Measurements from ENCODE around the gene POR.

Gene POR

DNA sequence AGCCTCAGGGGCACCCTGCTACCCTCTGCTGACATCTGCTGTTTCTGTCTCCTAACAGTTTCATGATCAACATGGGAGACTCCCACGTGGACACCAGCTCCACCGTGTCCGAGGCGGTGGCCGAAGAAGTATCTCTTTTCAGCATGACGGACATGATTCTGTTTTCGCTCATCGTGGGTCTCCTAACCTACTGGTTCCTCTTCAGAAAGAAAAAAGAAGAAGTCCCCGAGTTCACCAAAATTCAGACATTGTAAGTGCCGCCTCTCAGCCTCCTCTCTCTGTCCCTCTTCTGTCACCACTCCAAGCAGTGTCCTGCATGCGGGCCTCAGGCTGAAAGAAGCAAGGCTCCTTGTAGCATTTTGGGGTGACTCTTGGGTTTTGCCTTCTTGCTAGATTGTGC, 39.0 kb downstream of the POR start:
- DNase-seq (ENCODE audit: low read depth) = no peak

DNA sequence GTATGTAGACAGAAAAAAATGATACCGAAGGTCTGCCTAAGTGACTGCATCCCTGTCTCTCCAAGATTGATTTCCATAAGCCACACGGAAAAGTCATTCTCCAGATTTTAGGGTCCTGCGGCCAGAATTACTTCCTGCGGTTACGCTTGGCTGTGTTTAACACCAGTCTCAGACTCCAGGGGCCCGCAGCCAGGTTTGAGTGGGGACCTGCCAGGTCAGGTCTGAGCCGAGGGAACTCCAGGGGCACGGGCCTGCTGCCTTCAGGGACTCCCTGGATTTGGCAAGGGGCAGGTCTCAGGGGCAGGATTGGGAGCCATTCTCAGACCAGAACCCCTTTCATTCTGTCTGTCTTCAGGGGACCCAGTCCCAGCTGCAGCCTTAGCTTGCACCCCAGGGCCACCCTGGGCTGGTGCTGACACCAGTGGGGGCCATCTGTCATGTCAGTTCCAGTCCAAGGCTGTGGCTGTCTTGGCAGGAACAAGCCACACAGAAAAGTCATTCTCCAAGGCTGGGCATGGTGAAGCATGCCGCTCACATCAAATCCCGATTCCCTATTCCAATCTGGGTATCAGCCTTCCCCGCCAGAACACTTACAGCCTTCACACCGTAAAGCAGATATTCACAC, 40.5 kb downstream of the POR start:
- DNase-seq (ENCODE audit: low read depth) = no peak

DNA sequence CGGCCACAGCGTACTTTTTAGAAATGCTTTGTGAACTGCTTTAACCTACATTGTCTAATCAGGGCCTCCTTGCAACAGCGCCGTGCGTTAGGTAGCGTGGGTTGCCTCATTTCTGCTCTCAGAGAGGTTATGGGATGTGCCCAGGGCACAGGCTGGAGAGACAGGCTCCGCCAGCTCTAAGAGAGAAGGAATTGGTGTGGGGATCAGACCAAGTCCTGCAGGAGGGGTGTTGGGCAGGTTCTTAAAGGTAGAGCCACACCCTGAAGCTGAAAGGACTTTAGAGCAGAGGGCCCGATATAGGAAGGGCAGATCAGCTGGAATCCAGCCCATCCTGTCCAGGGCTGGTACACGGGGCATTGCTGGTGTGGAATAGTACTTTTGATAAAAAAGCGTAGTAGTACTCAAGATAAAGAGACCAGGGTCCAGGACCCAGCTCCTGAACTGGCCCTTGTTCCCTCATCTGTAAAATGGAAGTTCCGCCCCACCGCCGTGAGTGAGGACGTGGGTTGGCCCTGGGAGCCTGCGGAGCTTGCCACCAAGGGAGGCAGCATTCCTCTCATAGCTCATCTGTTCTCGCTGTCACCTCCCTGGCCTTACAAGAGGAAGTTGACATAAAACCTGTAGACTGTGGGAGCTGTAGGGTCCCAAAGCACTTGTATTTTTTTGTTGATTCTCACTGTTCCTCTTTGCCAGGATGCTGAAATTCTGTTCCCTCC, 42.2 kb downstream of the POR start:
- DNase-seq (ENCODE audit: low read depth) = no peak

DNA sequence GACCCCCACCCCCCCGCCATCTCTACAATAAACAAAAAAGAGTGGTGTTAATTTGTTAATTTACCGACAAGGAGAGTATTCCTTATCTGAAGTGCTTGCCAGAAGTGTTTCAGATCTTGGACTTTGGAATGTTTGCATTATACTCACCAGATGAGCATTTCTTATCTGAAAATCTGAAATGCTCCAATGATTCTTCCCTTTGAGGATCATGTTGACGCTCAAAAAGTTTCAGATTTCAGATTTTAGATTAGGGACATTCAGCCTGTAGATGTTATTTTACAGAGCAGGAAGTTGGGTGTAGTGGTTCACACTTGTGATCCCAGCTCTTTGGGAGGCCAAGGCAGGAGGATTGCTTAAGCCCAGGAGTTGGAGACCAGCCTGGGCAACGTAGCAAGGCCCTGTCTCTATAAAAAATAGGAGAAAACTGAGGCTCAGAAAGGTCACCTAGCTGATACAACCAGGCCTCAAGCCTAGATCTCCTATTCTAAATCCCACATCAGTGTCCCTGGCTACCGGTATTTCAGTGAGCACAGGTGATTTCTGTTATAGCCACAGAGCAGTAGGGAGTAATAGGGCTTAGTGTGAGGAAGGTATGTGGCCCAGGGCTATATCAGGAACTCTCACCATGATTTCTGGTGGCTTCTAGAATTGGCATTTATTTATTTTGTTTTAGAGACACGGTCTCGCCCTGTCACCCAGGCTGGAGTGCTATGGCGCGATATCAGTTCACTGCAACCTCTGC, 44.0 kb downstream of the POR start:
- DNase-seq (ENCODE audit: low read depth) = no peak

DNA sequence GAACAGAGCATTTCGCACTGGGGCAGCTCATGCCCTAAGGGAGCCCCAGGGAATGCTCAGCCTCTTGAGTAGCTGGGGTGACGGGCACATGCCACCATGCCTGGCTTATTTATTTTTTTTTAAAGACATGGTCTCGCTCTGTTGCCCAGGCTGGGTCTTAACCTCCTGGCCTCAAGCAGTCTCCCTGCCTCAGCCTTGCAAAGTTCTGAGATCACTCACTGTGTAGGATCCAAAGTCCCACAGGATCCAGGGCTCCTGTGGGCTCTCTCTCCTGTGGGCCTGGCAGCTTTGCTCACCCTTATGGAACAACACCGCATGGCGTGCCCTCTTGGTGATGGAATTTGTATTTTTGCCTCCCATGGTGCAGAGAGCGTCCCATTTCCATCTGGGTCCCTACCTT, 45.4 kb downstream of the POR start:
- no peak for DNase-seq (ENCODE audit: low read depth)

DNA sequence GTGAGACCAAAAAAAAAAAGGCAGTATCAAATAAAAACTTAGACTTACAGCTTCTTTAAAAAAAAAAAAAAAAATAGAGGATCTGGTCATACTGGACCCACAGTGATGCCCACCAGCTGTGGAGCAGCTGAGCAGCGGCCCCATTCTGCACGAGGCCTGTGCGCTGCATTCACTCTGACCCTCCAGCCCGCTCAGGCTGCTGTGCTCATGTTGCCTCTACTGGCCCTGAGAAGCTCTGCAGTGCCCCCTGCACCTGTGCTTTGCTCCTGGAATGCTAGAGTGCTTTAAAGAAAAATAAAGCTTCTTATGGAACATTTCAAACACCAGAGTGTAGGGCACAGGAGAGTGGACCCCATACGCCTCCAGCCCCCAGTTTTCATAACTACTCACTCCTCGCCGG, 46.3 kb downstream of the POR start:
- DNase-seq (ENCODE audit: low read depth) = no peak

DNA sequence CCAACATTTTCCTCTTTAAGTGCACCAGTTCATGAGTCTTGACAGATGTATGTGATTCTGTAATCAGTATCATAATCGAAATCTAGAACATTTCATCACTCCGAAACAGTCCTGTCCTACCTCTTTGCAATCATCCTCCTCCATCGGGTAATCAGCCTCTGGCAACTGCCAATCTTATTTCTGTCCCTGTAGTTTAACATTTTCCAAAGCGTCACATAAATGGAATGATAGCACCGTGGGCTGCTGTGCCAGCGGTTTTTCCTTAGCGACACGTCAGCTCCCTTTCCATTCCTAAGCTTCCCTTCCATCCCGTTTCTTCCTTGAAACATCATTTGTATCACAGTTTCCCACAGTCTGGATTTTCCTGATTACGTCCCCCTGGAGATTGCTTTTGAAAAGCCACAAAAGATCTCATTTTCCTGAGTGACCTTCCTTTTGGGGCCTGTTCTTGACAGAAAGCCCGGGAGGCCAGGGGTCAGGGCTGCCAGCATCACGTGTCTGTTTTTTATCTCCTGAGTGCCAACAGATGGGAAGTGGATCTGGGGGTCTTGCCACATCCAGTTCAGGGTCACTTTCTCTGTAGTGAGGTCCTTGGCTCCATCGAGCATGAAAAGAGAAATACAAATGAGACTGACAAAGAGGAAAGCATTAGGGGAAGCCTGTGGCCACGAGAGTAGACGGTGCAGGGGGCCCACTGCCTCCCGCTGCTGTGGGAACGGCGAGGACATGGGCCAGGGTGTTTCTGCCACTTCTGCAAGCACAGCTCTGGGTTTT, 47.8 kb downstream of the POR start:
- no peak for DNase-seq (ENCODE audit: low read depth)

DNA sequence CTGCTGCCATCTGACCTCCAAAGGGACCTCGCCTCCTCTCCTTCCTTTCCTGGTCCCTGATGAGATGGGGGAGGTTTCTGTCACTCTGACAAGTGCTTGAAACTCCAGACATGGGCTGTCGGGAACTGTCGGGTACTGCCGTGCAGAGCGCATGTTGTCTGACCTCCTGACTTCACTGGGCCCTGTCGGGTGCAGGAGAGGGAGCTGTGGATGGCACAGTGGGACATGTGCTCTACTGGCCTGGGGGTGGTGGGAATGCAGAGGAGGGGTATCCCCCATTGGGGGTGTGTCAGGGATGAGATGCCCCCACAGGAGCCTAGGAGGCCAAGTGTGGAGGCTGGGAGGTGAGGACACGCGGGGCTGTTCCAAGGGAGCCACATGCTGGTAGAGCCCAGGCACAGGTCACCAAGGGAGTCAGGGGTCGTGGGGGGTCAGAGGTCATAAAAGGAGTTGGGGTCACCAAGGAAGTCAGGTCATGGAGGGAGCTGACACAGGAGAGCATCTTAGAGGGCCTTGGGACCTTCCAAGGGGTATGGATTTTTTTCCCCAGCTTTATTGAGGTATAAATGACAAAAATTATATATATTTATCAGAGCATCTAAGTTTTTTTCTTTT, 48.5 kb downstream of the POR start:
- no peak for DNase-seq (ENCODE audit: low read depth)

DNA sequence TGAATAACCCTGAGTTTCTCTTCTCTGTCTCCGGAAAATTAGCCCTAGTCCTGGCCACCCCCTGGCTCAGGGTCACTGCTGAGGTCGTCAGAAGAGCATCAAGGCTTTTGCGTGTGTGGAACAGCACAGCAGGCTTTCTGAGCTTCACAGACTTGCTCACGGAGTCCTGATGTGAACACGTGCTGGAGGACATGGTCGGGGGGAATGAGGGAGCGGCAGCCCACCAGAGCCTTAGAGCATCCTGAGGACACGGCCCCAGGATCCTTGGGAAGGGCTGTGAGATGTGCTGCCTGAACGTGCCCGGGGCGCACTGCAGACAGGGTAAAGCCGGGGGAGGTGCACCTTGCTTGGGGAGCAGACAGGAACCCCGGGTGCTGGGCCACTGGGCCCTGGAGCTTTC, 50.7 kb downstream of the POR start:
- no peak for DNase-seq (ENCODE audit: low read depth)

DNA sequence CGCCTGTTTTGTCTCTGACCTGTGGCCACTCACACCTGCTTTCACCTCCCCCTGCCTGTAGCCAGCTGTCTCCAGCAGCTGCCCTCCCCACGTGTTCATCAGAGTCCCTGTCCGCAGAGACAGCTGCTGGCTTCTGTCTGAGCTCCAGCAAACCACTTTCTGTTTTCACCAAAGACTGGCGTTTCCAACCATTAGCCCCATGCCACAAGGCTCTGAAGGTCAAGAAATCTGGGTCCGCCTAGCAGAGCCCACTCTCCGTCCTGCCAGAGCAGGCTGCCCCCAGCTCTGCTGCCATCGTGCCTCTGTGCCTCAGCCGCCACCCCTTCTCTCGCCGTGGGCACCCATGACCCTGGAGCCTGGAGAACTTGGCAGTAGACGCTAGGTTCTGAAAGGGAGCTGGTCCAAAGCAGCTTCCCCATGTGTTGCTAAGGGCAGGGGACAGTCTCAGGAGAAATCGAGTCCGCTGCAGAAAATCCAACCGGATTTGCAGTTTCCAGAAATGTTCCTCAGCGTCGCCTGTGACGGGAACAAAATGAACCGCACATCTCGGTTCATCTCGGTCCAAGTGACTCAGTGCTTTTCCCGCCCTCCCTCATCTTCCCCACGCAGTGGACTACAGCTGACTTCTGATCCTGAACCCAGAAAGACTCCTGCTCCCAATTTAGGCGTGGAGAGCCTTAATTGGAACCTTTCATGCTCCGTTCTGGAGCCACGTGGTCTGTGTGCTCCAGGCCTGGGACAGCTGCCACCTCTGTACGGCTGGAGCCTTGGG, 51.4 kb downstream of the POR start:
- no peak for DNase-seq (ENCODE audit: low read depth)

DNA sequence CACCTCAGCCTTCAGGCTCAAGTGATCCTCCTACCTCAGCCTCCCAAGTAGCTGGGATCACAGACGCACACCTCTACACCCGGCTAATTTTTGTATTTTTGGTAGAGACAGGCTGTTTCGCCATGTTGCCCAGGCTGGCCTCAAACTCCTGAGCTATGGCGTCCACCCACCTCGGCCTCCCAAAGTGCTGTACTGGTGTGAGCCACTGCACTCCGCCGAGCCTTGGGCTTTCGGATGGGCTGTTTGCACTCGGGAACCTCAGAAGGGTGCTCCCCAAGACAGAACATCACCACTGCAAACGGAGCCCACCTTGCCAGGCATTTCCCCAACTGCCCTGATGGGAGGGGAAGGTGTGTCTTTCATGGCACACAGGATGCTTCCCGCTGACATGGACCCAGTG, 52.1 kb downstream of the POR start:
- DNase-seq (ENCODE audit: low read depth) = no peak

DNA sequence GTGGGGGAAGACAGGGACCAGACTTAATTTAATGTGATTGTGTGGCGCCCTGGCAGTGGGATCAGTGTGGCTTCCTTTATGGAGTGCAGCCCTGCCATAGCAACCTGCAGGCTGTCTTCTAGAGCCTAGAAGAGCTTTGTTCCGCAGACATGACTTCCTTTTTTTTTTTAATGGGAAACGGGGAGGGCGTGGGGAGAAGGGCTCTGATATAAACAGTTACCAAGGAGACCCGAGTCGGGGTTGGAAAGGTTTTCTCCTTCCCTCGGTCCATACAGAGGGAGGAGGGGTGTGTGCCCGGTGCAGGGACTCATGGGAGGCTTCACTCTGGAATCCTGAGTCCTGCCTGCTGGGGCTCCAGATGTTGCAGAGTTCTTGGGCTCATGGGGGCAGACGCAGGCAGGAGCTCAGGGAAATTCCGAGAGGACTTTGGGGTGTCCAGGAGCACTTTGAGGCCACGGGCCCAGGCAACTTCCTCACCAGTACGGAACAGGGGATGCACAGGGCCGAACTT, 52.6 kb downstream of the POR start:
- DNase-seq (ENCODE audit: low read depth) = no peak

DNA sequence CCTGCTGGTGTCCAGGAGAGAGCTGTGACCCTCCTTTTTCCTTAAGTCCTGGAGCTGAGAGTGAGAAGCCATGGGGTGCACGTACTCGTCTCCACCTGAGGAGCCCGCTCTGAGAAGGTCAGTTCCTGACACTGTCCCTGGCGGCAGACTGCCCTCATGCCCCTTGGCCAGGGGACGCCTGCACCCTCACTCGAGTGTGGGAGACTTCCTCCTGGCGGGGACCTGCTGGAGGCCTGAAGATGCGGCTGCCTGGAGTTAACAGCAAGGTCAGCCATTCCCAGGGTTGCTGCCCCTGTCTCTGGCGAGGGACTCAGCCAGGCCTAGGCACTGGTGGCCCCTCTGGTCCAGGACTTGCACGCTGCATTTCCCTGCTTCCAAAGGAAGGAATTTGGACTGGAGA, 53.1 kb downstream of the POR start:
- DNase-seq (ENCODE audit: low read depth) = no peak

DNA sequence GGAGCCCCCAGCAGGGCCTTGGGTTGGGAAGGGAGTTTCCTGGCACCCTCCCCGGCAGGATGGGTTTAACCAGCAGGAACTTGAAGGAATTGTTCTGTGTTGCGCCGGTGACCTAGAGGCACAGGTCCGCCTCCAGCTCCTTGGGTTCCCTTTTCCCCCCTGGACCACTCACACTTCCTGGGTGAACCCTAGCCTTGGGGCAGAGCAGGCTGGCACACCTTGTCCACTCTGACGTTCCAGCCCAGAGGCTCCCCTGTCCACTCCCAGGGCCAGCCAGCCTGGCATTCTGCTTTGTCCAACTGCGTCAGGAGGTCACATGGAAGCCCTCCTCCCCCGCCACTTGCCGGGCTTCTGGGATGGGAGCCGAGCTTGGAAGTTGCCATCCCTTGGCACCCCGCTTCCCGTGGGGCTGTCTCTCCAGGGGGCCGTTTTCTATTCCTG, 53.6 kb downstream of the POR start:
- DNase-seq (ENCODE audit: low read depth) = no peak

DNA sequence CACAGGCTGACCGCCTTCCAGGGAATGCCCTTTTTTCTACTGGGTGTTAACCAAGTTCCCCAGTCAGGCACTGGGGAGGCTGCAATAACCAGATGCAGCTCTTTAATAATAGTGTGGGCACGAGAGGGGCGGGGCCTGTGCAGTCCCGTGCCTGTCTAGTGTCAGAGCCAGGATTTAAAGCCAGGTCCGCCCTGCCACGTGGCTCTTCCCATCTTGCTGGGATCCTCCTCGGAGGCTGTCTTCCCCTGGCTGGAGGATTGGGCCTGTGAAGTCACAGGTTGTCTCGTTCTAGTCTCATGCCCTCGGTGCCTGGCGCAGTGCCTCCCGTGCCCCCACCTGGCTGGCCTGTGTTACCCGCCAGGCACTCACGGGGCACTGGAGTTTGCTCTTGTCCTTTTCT, 54.2 kb downstream of the POR start:
- DNase-seq (ENCODE audit: low read depth) = no peak

DNA sequence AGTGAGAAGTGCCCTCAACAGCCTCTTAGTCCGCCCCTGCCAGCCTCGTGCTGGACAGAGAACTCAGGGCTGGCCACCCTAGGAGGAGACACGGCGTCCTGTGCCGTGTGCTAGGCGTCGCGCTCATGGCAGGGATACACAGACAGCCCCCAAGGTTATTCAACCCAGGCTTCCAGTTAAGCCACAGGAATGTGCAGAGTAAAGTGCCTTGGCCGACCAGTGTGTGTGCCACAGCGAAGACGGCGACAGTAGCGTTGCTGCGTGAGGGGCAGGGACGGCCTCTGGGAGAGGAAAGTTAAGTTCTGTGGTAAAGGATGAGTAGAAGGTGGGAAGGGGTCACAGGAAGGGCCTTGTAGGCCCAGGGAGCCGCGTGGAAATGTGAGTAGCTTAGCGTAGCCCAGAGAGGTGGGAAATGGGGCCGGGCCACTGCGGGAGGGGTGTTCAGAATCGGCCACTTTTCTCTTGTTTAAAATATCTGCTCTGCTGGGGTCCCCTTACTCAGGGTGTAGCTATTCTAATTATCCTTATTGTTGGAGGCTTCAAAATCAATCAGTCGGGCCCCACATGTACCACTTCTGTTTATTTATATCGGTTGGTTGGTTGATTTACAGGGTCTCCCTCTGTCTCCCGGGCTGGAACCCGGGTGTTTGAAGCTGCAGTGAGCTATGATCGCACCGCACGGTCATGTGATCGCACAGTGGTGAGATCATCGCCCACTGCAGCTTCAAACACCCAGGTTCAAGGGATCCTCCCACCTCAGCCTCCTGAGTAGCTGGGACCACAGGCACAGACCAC, 54.9 kb downstream of the POR start:
- DNase-seq (ENCODE audit: low read depth) = no peak

DNA sequence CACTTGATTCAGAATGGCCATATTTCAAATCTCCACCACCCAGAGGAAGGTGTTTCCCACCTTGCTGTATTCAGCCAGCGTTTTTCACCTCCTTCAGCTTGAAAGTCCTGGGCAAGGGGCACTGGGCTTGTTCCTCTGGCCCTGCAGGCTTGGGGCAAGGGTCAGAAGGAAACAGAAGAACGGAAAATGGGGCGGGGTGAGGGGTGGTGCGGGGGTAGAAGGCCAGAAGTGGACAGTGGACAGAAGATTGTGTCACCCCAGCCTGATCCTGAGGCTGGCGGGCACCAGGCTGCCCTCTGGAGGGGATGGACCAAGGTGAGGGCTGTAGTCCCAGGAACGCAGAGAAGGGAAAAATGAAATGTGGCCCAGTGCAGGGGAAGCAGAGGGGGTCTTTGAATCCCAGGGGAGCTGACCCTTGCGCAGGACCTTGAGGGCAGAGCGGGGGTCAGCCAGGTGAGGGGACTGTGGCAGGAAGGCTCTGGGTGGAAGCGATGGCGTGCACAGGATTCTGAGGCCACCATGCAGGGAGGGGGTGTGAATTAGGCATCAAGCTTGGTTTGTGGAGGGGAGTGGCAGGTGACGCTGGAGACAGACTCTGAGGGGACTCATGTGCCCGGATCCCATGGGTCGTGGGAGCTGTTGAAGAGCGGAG, 56.5 kb downstream of the POR start:
- DNase-seq (ENCODE audit: low read depth) = no peak

DNA sequence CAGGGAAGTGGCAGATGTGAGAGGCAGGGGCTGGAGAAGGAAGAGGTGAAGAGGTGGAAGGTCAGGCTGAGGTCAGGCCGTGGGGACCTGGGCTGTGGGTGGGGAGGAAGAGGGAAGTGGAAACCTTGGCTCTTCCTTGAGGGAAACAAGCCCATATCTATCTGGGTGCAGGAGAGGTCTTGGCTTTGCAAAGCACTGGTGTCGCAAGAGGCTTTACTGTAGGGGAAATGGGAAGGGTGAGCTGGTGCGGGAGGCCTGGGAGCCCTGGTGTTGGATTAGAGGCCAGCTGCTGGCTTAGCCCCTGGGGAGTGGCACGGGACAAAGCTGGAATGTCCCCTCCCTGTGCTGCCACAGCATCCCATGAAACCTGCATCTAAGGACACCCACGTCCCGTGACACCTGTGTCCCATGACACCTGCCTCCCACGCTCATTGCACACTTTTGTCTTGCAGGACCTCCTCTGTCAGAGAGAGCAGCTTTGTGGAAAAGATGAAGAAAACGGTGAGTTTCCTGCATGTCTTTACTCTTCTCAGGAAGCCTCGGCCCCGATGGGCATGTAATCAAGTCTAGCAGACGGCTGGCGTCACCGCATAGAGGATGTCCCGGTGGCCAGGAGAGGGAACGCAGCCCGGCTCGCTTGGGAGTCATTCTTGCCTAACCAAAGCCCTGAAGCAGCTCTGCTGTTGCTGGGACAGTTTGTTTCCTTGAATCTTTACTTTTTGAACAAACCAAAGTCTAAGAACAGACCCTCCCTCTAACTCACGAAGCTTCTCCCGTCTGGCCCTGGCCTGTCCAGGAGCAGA, 57.2 kb downstream of the POR start:
- DNase-seq (ENCODE audit: low read depth) = no peak

DNA sequence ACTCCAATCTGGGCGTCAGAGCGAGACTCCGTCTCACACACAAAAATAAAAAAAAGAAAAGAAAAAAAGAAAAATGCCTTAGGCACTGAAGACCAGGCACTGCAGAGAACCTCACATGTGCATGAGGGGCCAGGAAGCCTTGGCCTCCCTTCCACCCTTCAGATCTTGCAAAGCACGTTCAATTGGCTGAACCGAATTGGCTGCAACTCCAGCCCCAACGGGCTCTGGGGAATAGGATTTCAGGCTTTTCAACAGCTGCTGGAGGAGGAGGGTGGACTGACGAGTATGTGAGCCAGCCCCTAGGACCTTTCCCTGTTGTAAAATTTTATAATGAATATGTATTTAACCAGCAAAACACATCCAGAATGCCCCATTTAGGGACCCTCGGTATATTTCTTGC, 62.8 kb downstream of the POR start:
- no peak for DNase-seq (ENCODE audit: low read depth)
